ENCODE data around the gene KIAA1958.

- TF ChIP-seq CTCF (IDR thresholded peaks at IDR 0.05; ENCODE audit: insufficient read depth, low read depth, low read length) (no peak), EZH2 (IDR thresholded peaks at IDR 0.05; ENCODE audit: insufficient read depth, low read length) (no peak)
These were observed 49.2 kb downstream of the KIAA1958 start for GRCh38 chr9:112535811-112536210.

Measured in astrocyte (in vitro differentiated cells and primary cell).